ENCODE measurements around the gene ESR2.
A peak's percentile ranks its signal among the peaks of the same experiment; 100 is the strongest.

Gene ESR2

DNA sequence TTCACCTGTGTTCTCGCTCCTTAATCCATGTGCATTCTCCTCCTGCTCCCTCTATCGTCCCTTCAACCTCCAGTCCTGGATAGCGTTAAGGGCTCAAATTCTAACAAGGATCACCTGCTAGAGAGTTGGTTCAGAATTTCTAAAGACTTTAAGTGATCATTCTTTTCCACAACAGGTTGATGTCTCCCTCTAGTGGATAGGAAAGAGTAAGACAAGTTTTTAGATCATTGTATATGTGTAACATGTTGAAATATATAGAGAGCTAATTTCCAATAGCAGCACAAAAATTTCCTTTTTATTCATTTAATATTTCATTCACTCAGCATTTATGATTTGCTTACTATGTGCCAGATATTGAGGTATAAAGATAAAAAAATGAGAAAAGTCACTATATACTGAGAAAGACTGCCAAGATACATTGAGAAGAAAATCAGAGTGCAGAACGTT is 9.3 kb upstream of the ESR2 start:
- peak; percentile 57 for FAIRE-seq
- no peak for TF ChIP-seq TAF1 (IDR thresholded peaks at IDR 0.05; ENCODE audit: low read depth, low read length)
- TF ChIP-seq POLR2A (IDR thresholded peaks at IDR 0.05; ENCODE audit: low read depth, low read length) = no peak
- no peak for TF ChIP-seq POU2F2 (IDR thresholded peaks at IDR 0.05; ENCODE audit: low read depth, low read length)
- TF ChIP-seq PAX5 (IDR thresholded peaks at IDR 0.05; ENCODE audit: insufficient read depth, low read length, severe bottlenecking) = no peak
- no peak for TF ChIP-seq POLR2AphosphoS5 (IDR thresholded peaks at IDR 0.05; ENCODE audit: low read depth, low read length)
- no peak for TF ChIP-seq SPI1 (IDR thresholded peaks at IDR 0.05; ENCODE audit: low read depth, low read length)
- DNase-seq (ENCODE audit: insufficient read length, low spot score) = peak; percentile 37

GRCh38 chr14:64298773-64299172 is 4.6 kb upstream of the ESR2 start:
- TF ChIP-seq TAF1 (IDR thresholded peaks at IDR 0.05; ENCODE audit: low read depth, low read length) (no peak), POLR2AphosphoS5 (IDR thresholded peaks at IDR 0.05; ENCODE audit: low read depth, low read length) (no peak), PAX5 (IDR thresholded peaks at IDR 0.05; ENCODE audit: insufficient read depth, low read length, severe bottlenecking) (no peak), POU2F2 (IDR thresholded peaks at IDR 0.05; ENCODE audit: low read depth, low read length) (no peak), SPI1 (IDR thresholded peaks at IDR 0.05; ENCODE audit: low read depth, low read length) (no peak), POLR2A (IDR thresholded peaks at IDR 0.05; ENCODE audit: low read depth, low read length) (no peak)
- DNase-seq (ENCODE audit: insufficient read length, low spot score) (no peak), FAIRE-seq (no peak)

DNA sequence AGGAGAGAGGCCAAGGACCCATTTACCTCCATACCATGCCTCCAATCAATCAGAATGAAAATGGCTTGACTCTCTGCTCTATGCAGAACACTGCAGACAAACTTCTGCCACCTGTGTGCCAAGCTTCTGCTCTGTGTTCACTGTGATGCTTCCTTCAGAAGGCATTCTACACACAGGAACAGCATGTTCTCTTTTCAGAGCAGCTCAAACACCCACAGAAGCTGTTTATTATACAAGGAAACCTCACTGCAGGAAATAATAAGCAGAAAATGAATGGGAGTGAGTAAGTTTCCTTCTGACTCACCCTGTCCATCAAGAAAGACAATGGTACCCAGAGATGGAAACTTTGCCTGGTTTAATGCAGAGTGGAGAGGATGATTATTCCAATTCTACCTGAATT is 2.4 kb upstream of the ESR2 start:
- FAIRE-seq = peak; percentile 31
- no peak for DNase-seq (ENCODE audit: insufficient read length, low spot score)
- TF ChIP-seq PAX5 (IDR thresholded peaks at IDR 0.05; ENCODE audit: insufficient read depth, low read length, severe bottlenecking) (no peak), TAF1 (IDR thresholded peaks at IDR 0.05; ENCODE audit: low read depth, low read length) (no peak), POU2F2 (IDR thresholded peaks at IDR 0.05; ENCODE audit: low read depth, low read length) (no peak), SPI1 (IDR thresholded peaks at IDR 0.05; ENCODE audit: low read depth, low read length) (no peak), POLR2AphosphoS5 (IDR thresholded peaks at IDR 0.05; ENCODE audit: low read depth, low read length) (no peak), POLR2A (IDR thresholded peaks at IDR 0.05; ENCODE audit: low read depth, low read length) (no peak)

GRCh38 chr14:64294672-64295413 is 672 bp upstream of the ESR2 start:
- FAIRE-seq (peak; percentile 87), DNase-seq (ENCODE audit: insufficient read length, low spot score) (peak; percentile 77)
- TF ChIP-seq POLR2AphosphoS5 (IDR thresholded peaks at IDR 0.05; ENCODE audit: low read depth, low read length) (no peak), TAF1 (IDR thresholded peaks at IDR 0.05; ENCODE audit: low read depth, low read length) (no peak), SPI1 (IDR thresholded peaks at IDR 0.05; ENCODE audit: low read depth, low read length) (no peak), PAX5 (IDR thresholded peaks at IDR 0.05; ENCODE audit: insufficient read depth, low read length, severe bottlenecking) (no peak), POU2F2 (IDR thresholded peaks at IDR 0.05; ENCODE audit: low read depth, low read length) (peak; percentile 62; the same call in 1 of the 2 replicates), POLR2A (IDR thresholded peaks at IDR 0.05; ENCODE audit: low read depth, low read length) (no peak)

DNA sequence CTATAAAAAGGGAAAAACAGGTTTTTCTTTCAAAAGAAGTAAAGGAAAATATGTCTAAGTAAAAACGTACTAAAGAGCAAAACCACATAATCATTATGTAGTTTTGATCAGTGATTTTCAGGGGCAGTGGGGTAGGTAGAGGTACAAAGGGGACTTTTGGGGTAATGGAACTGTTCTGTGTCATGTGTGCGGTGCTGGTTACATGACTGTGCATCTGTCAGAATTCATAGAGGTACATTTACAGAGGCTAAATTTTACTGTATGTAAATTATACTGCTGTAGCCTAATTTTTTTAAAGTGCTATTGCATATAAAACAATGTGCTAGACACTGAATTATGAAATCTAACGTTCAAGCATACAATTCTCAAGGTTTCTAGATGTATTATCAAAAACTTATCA is 2.0 kb downstream of the ESR2 start:
- FAIRE-seq (no peak), DNase-seq (ENCODE audit: insufficient read length, low spot score) (no peak)
- TF ChIP-seq POLR2A (IDR thresholded peaks at IDR 0.05; ENCODE audit: low read depth, low read length) (no peak), POLR2AphosphoS5 (IDR thresholded peaks at IDR 0.05; ENCODE audit: low read depth, low read length) (no peak), SPI1 (IDR thresholded peaks at IDR 0.05; ENCODE audit: low read depth, low read length) (no peak), TAF1 (IDR thresholded peaks at IDR 0.05; ENCODE audit: low read depth, low read length) (no peak), POU2F2 (IDR thresholded peaks at IDR 0.05; ENCODE audit: low read depth, low read length) (no peak), PAX5 (IDR thresholded peaks at IDR 0.05; ENCODE audit: insufficient read depth, low read length, severe bottlenecking) (no peak)

- DNase-seq (ENCODE audit: insufficient read length, low spot score) = no peak
- no peak for FAIRE-seq
Observed at GRCh38 chr14:64289571-64289970, 4.6 kb downstream of the ESR2 start.

GRCh38 chr14:64281805-64282204 is 12.4 kb downstream of the ESR2 start:
- no peak for TF ChIP-seq TAF1 (IDR thresholded peaks at IDR 0.05; ENCODE audit: low read depth, low read length)
- TF ChIP-seq POLR2AphosphoS5 (IDR thresholded peaks at IDR 0.05; ENCODE audit: low read depth, low read length) = no peak
- no peak for TF ChIP-seq POLR2A (IDR thresholded peaks at IDR 0.05; ENCODE audit: low read depth, low read length)
- TF ChIP-seq SPI1 (IDR thresholded peaks at IDR 0.05; ENCODE audit: low read depth, low read length) = no peak
- no peak for TF ChIP-seq PAX5 (IDR thresholded peaks at IDR 0.05; ENCODE audit: insufficient read depth, low read length, severe bottlenecking)
- TF ChIP-seq POU2F2 (IDR thresholded peaks at IDR 0.05; ENCODE audit: low read depth, low read length) = no peak
- no peak for DNase-seq (ENCODE audit: insufficient read length, low spot score)
- no peak for FAIRE-seq

More at GRCh38 chr14:64289571-64289970, 4.6 kb downstream of the ESR2 start:
- TF ChIP-seq PAX5 (IDR thresholded peaks at IDR 0.05; ENCODE audit: insufficient read depth, low read length, severe bottlenecking) (no peak), POLR2AphosphoS5 (IDR thresholded peaks at IDR 0.05; ENCODE audit: low read depth, low read length) (no peak), POLR2A (IDR thresholded peaks at IDR 0.05; ENCODE audit: low read depth, low read length) (no peak), TAF1 (IDR thresholded peaks at IDR 0.05; ENCODE audit: low read depth, low read length) (no peak), POU2F2 (IDR thresholded peaks at IDR 0.05; ENCODE audit: low read depth, low read length) (no peak), SPI1 (IDR thresholded peaks at IDR 0.05; ENCODE audit: low read depth, low read length) (no peak)

DNA sequence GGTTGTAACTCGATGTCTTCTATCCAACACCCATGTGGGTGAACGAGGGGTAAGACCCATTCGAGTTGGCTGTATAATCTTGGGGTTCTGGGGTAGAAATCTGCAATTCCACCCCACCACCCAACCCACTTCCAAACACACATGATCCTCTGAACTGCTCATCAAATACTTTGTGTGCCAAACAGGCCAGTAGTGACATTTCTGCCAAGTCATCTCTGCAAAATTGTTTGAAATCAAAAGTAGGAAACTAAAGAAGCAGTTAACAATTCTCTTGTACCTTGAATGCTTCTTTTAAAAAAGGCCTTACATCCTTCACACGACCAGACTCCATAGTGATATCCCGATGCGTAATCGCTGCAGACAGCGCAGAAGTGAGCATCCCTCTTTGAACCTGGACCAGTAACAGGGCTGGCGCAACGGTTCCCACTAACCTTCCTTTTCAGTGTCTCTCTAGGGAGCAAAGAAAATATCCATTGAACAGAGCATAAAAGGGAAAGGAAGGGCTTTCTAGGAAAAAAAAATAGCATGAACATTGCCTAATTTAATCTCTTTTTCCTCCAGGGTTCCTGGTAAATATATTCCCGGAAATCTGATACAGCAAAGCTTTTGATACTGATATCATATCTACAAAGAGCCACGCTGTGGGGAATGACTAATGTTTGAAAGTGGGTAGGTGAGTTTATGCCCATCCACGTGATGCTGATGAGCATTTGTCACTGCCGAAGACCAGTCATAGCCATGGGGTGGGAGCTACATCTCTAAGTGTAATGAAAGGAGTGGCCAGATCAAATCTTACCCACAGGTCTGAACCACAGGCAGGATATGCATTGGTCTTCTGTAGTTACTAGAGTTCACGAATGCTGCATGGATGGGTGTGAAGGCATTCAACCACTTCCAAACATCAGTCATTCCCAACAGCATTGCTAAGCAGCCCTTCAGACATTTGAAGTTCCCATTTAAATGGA is 14.2 kb downstream of the ESR2 start:
- DNase-seq (ENCODE audit: insufficient read length, low spot score) = no peak
- TF ChIP-seq PAX5 (IDR thresholded peaks at IDR 0.05; ENCODE audit: insufficient read depth, low read length, severe bottlenecking) = no peak
- no peak for TF ChIP-seq POU2F2 (IDR thresholded peaks at IDR 0.05; ENCODE audit: low read depth, low read length)
- no peak for TF ChIP-seq SPI1 (IDR thresholded peaks at IDR 0.05; ENCODE audit: low read depth, low read length)
- no peak for TF ChIP-seq POLR2A (IDR thresholded peaks at IDR 0.05; ENCODE audit: low read depth, low read length)
- TF ChIP-seq POLR2AphosphoS5 (IDR thresholded peaks at IDR 0.05; ENCODE audit: low read depth, low read length) = no peak
- no peak for TF ChIP-seq TAF1 (IDR thresholded peaks at IDR 0.05; ENCODE audit: low read depth, low read length)
- FAIRE-seq = no peak

- FAIRE-seq (no peak), DNase-seq (ENCODE audit: insufficient read length, low spot score) (no peak)
- TF ChIP-seq PAX5 (IDR thresholded peaks at IDR 0.05; ENCODE audit: insufficient read depth, low read length, severe bottlenecking) = no peak
- TF ChIP-seq SPI1 (IDR thresholded peaks at IDR 0.05; ENCODE audit: low read depth, low read length) = no peak
- TF ChIP-seq POLR2AphosphoS5 (IDR thresholded peaks at IDR 0.05; ENCODE audit: low read depth, low read length) = no peak
- no peak for TF ChIP-seq POU2F2 (IDR thresholded peaks at IDR 0.05; ENCODE audit: low read depth, low read length)
- no peak for TF ChIP-seq TAF1 (IDR thresholded peaks at IDR 0.05; ENCODE audit: low read depth, low read length)
- no peak for TF ChIP-seq POLR2A (IDR thresholded peaks at IDR 0.05; ENCODE audit: low read depth, low read length)
Observed at GRCh38 chr14:64278458-64278857, 15.7 kb downstream of the ESR2 start.

Data from GM12891 (cell line).